Cortex of kidney (tissue), 1 donor: Measurements from ENCODE around the gene KIAA0319L.

ENCODE experiments used
- DNase-seq: peaks from one replicate; lab custom pipeline; 2025; lab: John Stamatoyannopoulos, UW

The KIAA0319L gene

GRCh38 chr1:35536556-35537162 lies 20.5 kb downstream of the KIAA0319L start:
- no peak for DNase-seq

- DNase-seq: no peak
Measured at GRCh38 chr1:35535243-35535642, 22.0 kb downstream of the KIAA0319L start.

GRCh38 chr1:35533586-35533985 lies 23.6 kb downstream of the KIAA0319L start:
- DNase-seq: no peak

GRCh38 chr1:35532497-35533223 lies 24.5 kb downstream of the KIAA0319L start:
- no peak for DNase-seq

GRCh38 chr1:35531368-35531767 lies 25.8 kb downstream of the KIAA0319L start:
- no peak for DNase-seq

GRCh38 chr1:35530946-35531345 lies 26.3 kb downstream of the KIAA0319L start:
- no peak for DNase-seq

- DNase-seq: no peak
Measured at GRCh38 chr1:35530168-35530567, 27.0 kb downstream of the KIAA0319L start.

- no peak for DNase-seq
Measured at GRCh38 chr1:35524106-35524505, 33.1 kb downstream of the KIAA0319L start.

- DNase-seq: no peak
Measured at GRCh38 chr1:35519432-35519831, 37.8 kb downstream of the KIAA0319L start.

- DNase-seq: no peak
Measured at GRCh38 chr1:35518183-35518582, 39.0 kb downstream of the KIAA0319L start.

GRCh38 chr1:35511305-35511704 lies 45.9 kb downstream of the KIAA0319L start:
- DNase-seq: no peak

GRCh38 chr1:35509558-35509957 lies 47.6 kb downstream of the KIAA0319L start:
- DNase-seq: no peak

- DNase-seq: no peak
Measured at GRCh38 chr1:35507947-35508346, 49.3 kb downstream of the KIAA0319L start.

- no peak for DNase-seq
Measured at GRCh38 chr1:35506960-35507912, 50.0 kb downstream of the KIAA0319L start.

- no peak for DNase-seq
Measured at GRCh38 chr1:35505911-35506798, 51.0 kb downstream of the KIAA0319L start.

- no peak for DNase-seq
Measured at GRCh38 chr1:35502242-35502641, 55.0 kb downstream of the KIAA0319L start.

- DNase-seq: no peak
Measured at GRCh38 chr1:35500439-35500838, 56.8 kb downstream of the KIAA0319L start.

GRCh38 chr1:35499652-35500176 lies 57.5 kb downstream of the KIAA0319L start:
- DNase-seq: no peak

- DNase-seq: no peak
Measured at GRCh38 chr1:35499231-35499630, 58.0 kb downstream of the KIAA0319L start.

- DNase-seq: no peak
Measured at GRCh38 chr1:35497571-35497970, 59.6 kb downstream of the KIAA0319L start.

- no peak for DNase-seq
Measured at GRCh38 chr1:35490250-35490649, 67.0 kb downstream of the KIAA0319L start.
